K562 (cell line): Measurements from ENCODE around the gene CMIP. TPM values are rescaled to one million over a fixed set of nuclear protein-coding genes. Genes with fewer than 3 reads are reported as not detected.

Experiments
- ARID1B ChIP-seq: fragments of 450-650 bp; IDR thresholded peaks from 2 replicates; pipeline ENCODE4 v1.6.1; 2016; ENCODE audit warnings: antibody characterized with exemption, mild to moderate bottlenecking, inconsistent platforms
- BHLHE40 ChIP-seq: IDR thresholded peaks from 2 replicates; pipeline ENCODE4 v1.6.1; 2011; ENCODE audit warnings: low read length, improper control_type of control experiment
- CTBP1 ChIP-seq: fragments of 450-650 bp; IDR thresholded peaks from 2 replicates; pipeline ENCODE4 v1.6.1; 2016; ENCODE audit warnings: borderline replicate concordance
- MBD1 ChIP-seq: fragments of 250-450 bp; sonication (Bioruptor Pico); IDR thresholded peaks from 2 replicates; pipeline ENCODE4 v1.8.0; 2022; ENCODE audit warnings: inconsistent platforms
- MYNN ChIP-seq, 2 experiments: sonication (generic); formaldehyde crosslinking in 1 of 2; IDR thresholded peaks; 2 replicates each; pipeline versions ENCODE4 v1.5.0 to v1.6.1; 2016 to 2020; ENCODE audit warnings: antibody characterized with exemption in 1 of 2, missing genetic modification reagents in 1 of 2
- RBBP5 ChIP-seq: fragments of 200-600 bp; sonication (generic); IDR thresholded peaks from 2 replicates; pipeline ENCODE4 v1.6.1; 2012; ENCODE audit warnings: borderline replicate concordance, mild to moderate bottlenecking, low read length, control low read depth, inconsistent platforms; ENCODE audit not compliant: insufficient read depth, poor library complexity, severe bottlenecking
- REST ChIP-seq, 2 experiments: fragments of 450-650 bp; formaldehyde crosslinking in 1 of 2; IDR thresholded peaks; 2 replicates each; pipeline versions ENCODE4 v1.4.0 to v1.6.1; 2014 to 2020; ENCODE audit warnings: mild to moderate bottlenecking in 2 of 2, borderline replicate concordance in 1 of 2, low read depth in 1 of 2
- SRSF3 ChIP-seq: fragments of 200-400 bp; formaldehyde crosslinking; IDR thresholded peaks from 2 replicates; pipeline ENCODE4 v1.6.1; 2016; ENCODE audit warnings: mild to moderate bottlenecking, low read length, moderate library complexity; ENCODE audit not compliant: insufficient read depth
- TAF15 ChIP-seq: fragments of 200-400 bp; formaldehyde crosslinking; IDR thresholded peaks from 2 replicates; pipeline ENCODE4 v1.6.1; 2017; ENCODE audit warnings: mild to moderate bottlenecking, low read depth, low read length, moderate library complexity
- VEZF1 ChIP-seq: fragments of 200-800 bp; sonication (Bioruptor generic); IDR thresholded peaks from 2 replicates; pipeline ENCODE4 v1.6.1; 2017; ENCODE audit warnings: missing genetic modification characterization, missing compliant biosample characterization
- ZNF121 ChIP-seq: sonication (generic); formaldehyde crosslinking; conservative IDR thresholded peaks from 2 replicates; pipeline ENCODE4 v1.8.0; 2022; ENCODE audit warnings: missing genetic modification reagents
- ZNF512 ChIP-seq: IDR thresholded peaks from 2 replicates; pipeline ENCODE4 v1.6.1; 2016; ENCODE audit warnings: missing genetic modification characterization, missing compliant biosample characterization
- ZNF583 ChIP-seq: fragments of 250-450 bp; sonication (Bioruptor Pico); IDR thresholded peaks from 2 replicates; pipeline ENCODE4 v1.4.0; 2020
- polyA plus RNA-seq, 8 experiments: library from polyadenylated mRNA; depleted of rRNA in 4 of 8; stranded (reverse) in 5 of 8; unstranded in 3 of 8; fragments of >200 nt; fragmentation: Nextera tagmentation in 2 of 8; fragmentation: Illumina TruSeq in 1 of 8; extraction: Ambion mirVana in 2 of 8; extraction: Trizol in 1 of 8; gene quantifications; 2 replicates each; pipeline versions ENCODE4 v1.2.1 to v1.2.3, GENCODE V29; 2011 to 2014; ENCODE audit warnings: inconsistent platforms in 1 of 8, missing spikeins in 1 of 8
- total RNA-seq, 7 experiments: library from RNA; depleted of rRNA in 6 of 7; stranded (reverse); fragments of >200 nt in 6 of 7; fragmentation: Illumina TruSeq in 2 of 7; extraction: Trizol in 2 of 7; gene quantifications; 2 replicates each; pipeline versions ENCODE4 v1.2.1 to v1.2.3, GENCODE V29; 2011 to 2021; ENCODE audit warnings: low replicate concordance in 1 of 7

CMIP gene
- total and polyA plus RNA-seq, 9 of the 15 experiments (the other 6 are each of a cell fraction or from before 2014, with no cell fraction given): 0.94 to 82.5 (median 10.3) TPM

GRCh38 chr16:81738783-81739496, 294.3 kb downstream of the CMIP start (continued):
- TF ChIP-seq ZNF512 (tag): no peak
- TF ChIP-seq VEZF1: peak; percentile 63
- TF ChIP-seq MYNN (IDR thresholded peaks at IDR 0.05): peak; percentile 70; the same call in 1 of the 2 replicates
- no peak for TF ChIP-seq MYNN (CRISPR knock-in tag; IDR thresholded peaks at IDR 0.05)
- TF ChIP-seq ZNF583 (CRISPR knock-in tag): no peak
- peak; percentile 68; the same call in 1 of the 2 replicates for TF ChIP-seq CTBP1
- TF ChIP-seq REST (IDR thresholded peaks at IDR 0.05; ENCODE audit: borderline replicate concordance): no peak
- no peak for TF ChIP-seq REST (CRISPR knock-in tag; IDR thresholded peaks at IDR 0.05; ENCODE audit: low read depth)
- TF ChIP-seq TAF15: no peak
- TF ChIP-seq MBD1: no peak
- peak; percentile 28; the same call in 1 of the 2 replicates for TF ChIP-seq ARID1B
- TF ChIP-seq ZNF121 (CRISPR knock-in tag): no peak
- no peak for TF ChIP-seq SRSF3
- peak; percentile 30 for TF ChIP-seq RBBP5
- 0 out of 2 replicates have a peak, but pooled peaks have one; percentile 26 for TF ChIP-seq BHLHE40
